RKO (cell line): ENCODE results near the gene CLCN7.

Experiments used
- DNase-seq: peaks from one replicate; pipeline ENCODE4 v3.0.0-alpha.2; 2016; ENCODE audit warnings: low spot score

The CLCN7 gene

GRCh38 chr16:1502092-1503004 lies 27.5 kb upstream of the CLCN7 start:
- DNase-seq, result no peak

GRCh38 chr16:1501630-1502029 lies 26.8 kb upstream of the CLCN7 start:
- no peak for DNase-seq

GRCh38 chr16:1500465-1501150 lies 25.8 kb upstream of the CLCN7 start:
- no peak for DNase-seq

GRCh38 chr16:1499756-1500464 lies 25.1 kb upstream of the CLCN7 start:
- DNase-seq, result no peak

GRCh38 chr16:1498899-1499676 lies 24.3 kb upstream of the CLCN7 start:
- DNase-seq, result no peak

- DNase-seq, result no peak
Measured at GRCh38 chr16:1497014-1497598, 22.3 kb upstream of the CLCN7 start.

GRCh38 chr16:1496464-1496863 lies 21.6 kb upstream of the CLCN7 start:
- DNase-seq, result no peak

GRCh38 chr16:1495889-1496262 lies 21.0 kb upstream of the CLCN7 start:
- DNase-seq, result no peak

GRCh38 chr16:1495211-1495888 lies 20.5 kb upstream of the CLCN7 start:
- DNase-seq, result no peak

GRCh38 chr16:1494711-1495110 lies 19.9 kb upstream of the CLCN7 start:
- peak; percentile 51 for DNase-seq

GRCh38 chr16:1494129-1494640 lies 19.4 kb upstream of the CLCN7 start:
- DNase-seq, result peak; percentile 84

- no peak for DNase-seq
Measured at GRCh38 chr16:1493746-1494094, 18.9 kb upstream of the CLCN7 start.

- peak; percentile 80 for DNase-seq
Measured at GRCh38 chr16:1492923-1493745, 18.3 kb upstream of the CLCN7 start, which contains the start of gene TELO2. Gene TELO2, plus strand, starts transcription at chr16:1493360. Its CDS starts 922 bp downstream, at chr16:1494282.

GRCh38 chr16:1492082-1492922 lies 17.5 kb upstream of the CLCN7 start:
- no peak for DNase-seq

- DNase-seq, result no peak
Measured at GRCh38 chr16:1491327-1491726, 16.5 kb upstream of the CLCN7 start.

- no peak for DNase-seq
Measured at GRCh38 chr16:1489077-1489476, 14.2 kb upstream of the CLCN7 start.

GRCh38 chr16:1488619-1489018 lies 13.8 kb upstream of the CLCN7 start, which contains the start of gene PTX4:
Gene PTX4, minus strand, starts transcription at chr16:1488944. Its CDS starts 35 bp downstream, at chr16:1488909.
- DNase-seq, result no peak

GRCh38 chr16:1488054-1488601 lies 13.3 kb upstream of the CLCN7 start:
- DNase-seq, result no peak
